Measurements from ENCODE around the gene ANKRD27.

GRCh38 chr19:32626969-32627368 is 48.0 kb downstream of the ANKRD27 start:
- no peak for TF ChIP-seq CTCF (IDR thresholded peaks at IDR 0.05)
- no peak for TF ChIP-seq POLR2A (IDR thresholded peaks at IDR 0.05)

All from esophagus squamous epithelium (tissue), 4 donors.